A673 (cell line): Measurements from ENCODE around the gene CCDC137. TPM values are rescaled to one million over a fixed set of nuclear protein-coding genes. Genes with fewer than 3 reads are reported as not detected.

Experiments
- BruUV-seq: library from RNA; stranded (reverse); fragments of 400-500 nt; replicated peaks from 2 replicates; lab custom pipeline; 2021; lab: Mats Ljungman, UMichigan
- CTCF ChIA-PET: fragments of 300-600 bp; sonication (Branson Sonifier 250); formaldehyde crosslinking; loops from one replicate; lab custom pipeline; 2022; ENCODE audit warnings: antibody characterized with exemption; lab: Charles Lee
- POLR2A ChIA-PET: fragments of 300-600 bp; sonication (Branson Sonifier 250); formaldehyde crosslinking; loops from one replicate; lab custom pipeline; 2022; ENCODE audit warnings: antibody characterized with exemption; ENCODE audit not compliant: low non-redundant PET; lab: Charles Lee
- DNase-seq: peaks from one replicate; pipeline ENCODE4 v3.0.0-alpha.2; 2015; ENCODE audit warnings: low spot score
- H3K27ac ChIP-seq: fragments of 200-600 bp; sonication (generic); 2 replicates; pipeline ENCODE4 v1.5.1; 2016; ENCODE audit warnings: mixed run types, low read depth, mild to moderate bottlenecking, mixed read lengths, antibody characterized with exemption, low read length; ENCODE audit not compliant: poor library complexity, severe bottlenecking
- H3K27me3 ChIP-seq: fragments of 200-600 bp; sonication (generic); replicated peaks from 2 replicates; pipeline ENCODE4 v1.6.1; 2017; ENCODE audit warnings: mixed run types, low read depth, mild to moderate bottlenecking, mixed read lengths, antibody characterized with exemption, low read length; ENCODE audit not compliant: insufficient read depth, poor library complexity
- H3K36me3 ChIP-seq: fragments of 200-600 bp; sonication (generic); 2 replicates; pipeline ENCODE4 v1.6.1; 2016; ENCODE audit warnings: mixed run types, mild to moderate bottlenecking, mixed read lengths, antibody characterized with exemption, low read length; ENCODE audit not compliant: insufficient read depth, poor library complexity, severe bottlenecking
- H3K4me1 ChIP-seq: fragments of 200-600 bp; sonication (generic); 2 replicates; pipeline ENCODE4 v1.6.1; 2017; ENCODE audit warnings: mixed run types, mild to moderate bottlenecking, mixed read lengths, antibody characterized with exemption, low read length; ENCODE audit not compliant: insufficient read depth, poor library complexity, severe bottlenecking
- H3K4me3 ChIP-seq: fragments of 200-600 bp; sonication (generic); 2 replicates; pipeline ENCODE4 v1.5.1; 2016; ENCODE audit warnings: low read depth, mixed run types, mild to moderate bottlenecking, mixed read lengths, low read length; ENCODE audit not compliant: poor library complexity, severe bottlenecking
- H3K9me3 ChIP-seq: fragments of 200-600 bp; sonication (generic); 2 replicates; pipeline ENCODE4 v1.6.1; 2016; ENCODE audit warnings: mixed run types, low read depth, mild to moderate bottlenecking, mixed read lengths, antibody characterized with exemption, low read length; ENCODE audit not compliant: poor library complexity, severe bottlenecking
- CTCF ChIP-seq: fragments of 300-800, 200-600 bp; sonication (generic); conservative IDR thresholded peaks from 2 replicates; pipeline ENCODE4 v1.5.1; 2017; ENCODE audit warnings: low read depth, mild to moderate bottlenecking, antibody characterized with exemption, low read length, moderate library complexity, mixed read lengths
- EZH2 ChIP-seq: fragments of 200-600 bp; sonication (generic); IDR thresholded peaks from 2 replicates; pipeline ENCODE4 v1.6.1; 2017; ENCODE audit warnings: borderline replicate concordance, low read depth, mild to moderate bottlenecking, mixed read lengths, antibody characterized with exemption, low read length; ENCODE audit not compliant: poor library complexity, severe bottlenecking
- intact Hi-C: fragments of 100-400 bp; cut with micrococcal nuclease; formaldehyde crosslinking; loops from one replicate; pipeline ENCODE4 v1.10.0; 2022; ENCODE audit not compliant: unreplicated experiment
- total RNA-seq: library from RNA; stranded (reverse); gene quantifications from 2 replicates; pipeline ENCODE4 v1.2.3, GENCODE V29; 2021

CCDC137 gene
- total RNA-seq, 1 experiment from 2014 or later, result 56.3 TPM

- no peaks in the 10 kb centered on the region for H3K27me3 ChIP-seq
- no peak for DNase-seq
- intact Hi-C loops, result no loop called here
- POLR2A ChIA-PET, result interaction anchor here (0.6 kb wide), 1 partner anchor 784 kb away, joined by 4 read pairs; no protein-coding TSS in a partner anchor
- no peaks in the 10 kb centered on the region for H3K36me3 ChIP-seq
- H3K27ac ChIP-seq, result no peak overlapping the region
- H3K9me3 ChIP-seq, result no peaks in the 10 kb centered on the region
- TF ChIP-seq CTCF (no peak), EZH2 (no peak)
- no peak overlapping the region for H3K4me3 ChIP-seq
- no TSS peak for BruUV-seq
- H3K4me1 ChIP-seq, result peaks cover 18% of the 10 kb centered on the region
- CTCF ChIA-PET, result no interaction called here
Observed at GRCh38 chr17:81638683-81639082, 27.9 kb upstream of the CCDC137 start.

- no peak for DNase-seq
- ChIA-PET POLR2A (no interaction called here), CTCF (no interaction called here)
- Histone ChIP-seq H3K4me3 (no peak overlapping the region), H3K27me3 (no peaks in the 10 kb centered on the region), H3K27ac (no peak overlapping the region), H3K36me3 (no peaks in the 10 kb centered on the region), H3K4me1 (peaks cover 14% of the 10 kb centered on the region), H3K9me3 (no peaks in the 10 kb centered on the region)
- intact Hi-C loops, result no loop called here
- TF ChIP-seq CTCF, result no peak
- TF ChIP-seq EZH2, result no peak
- no TSS peak for BruUV-seq
Observed at GRCh38 chr17:81640011-81640410, 26.5 kb upstream of the CCDC137 start.

GRCh38 chr17:81641825-81642489 is 24.6 kb upstream of the CCDC137 start:
- Histone ChIP-seq H3K27me3 (no peaks in the 10 kb centered on the region), H3K4me1 (peaks cover 5% of the 10 kb centered on the region), H3K27ac (no peak overlapping the region), H3K36me3 (no peaks in the 10 kb centered on the region), H3K4me3 (no peak overlapping the region), H3K9me3 (no peaks in the 10 kb centered on the region)
- no peak for TF ChIP-seq EZH2
- no peak for TF ChIP-seq CTCF
- POLR2A ChIA-PET, result interaction anchor here (0.5 kb wide), 1 partner anchor 336 kb away, joined by 8 read pairs; no protein-coding TSS in a partner anchor
- no TSS peak for BruUV-seq
- DNase-seq, result no peak
- CTCF ChIA-PET, result no interaction called here
- intact Hi-C loops, result no loop called here
